DMS79 (cell line): ENCODE measurements around the gene STAT5A.
A peak's percentile ranks its signal among the peaks of the same experiment; 100 is the strongest.
"Not testable (repeated sequence)": the region's sequence is repeated elsewhere in the genome, so short reads cannot be mapped to it uniquely, and the experiment has no call there.

ENCODE experiments used
- DNase-seq: peaks from one replicate; lab custom pipeline; 2025; lab: John Stamatoyannopoulos, UW

STAT5A gene

GRCh38 chr17:42308446-42308845 is 20.1 kb downstream of the STAT5A start:
- DNase-seq = no peak

GRCh38 chr17:42309142-42309541 is 20.8 kb downstream of the STAT5A start:
- no peak for DNase-seq

- no peak for DNase-seq
Observed at GRCh38 chr17:42309986-42310786, 21.9 kb downstream of the STAT5A start.

- DNase-seq = no peak
Observed at GRCh38 chr17:42310787-42311215, 22.5 kb downstream of the STAT5A start.

GRCh38 chr17:42311240-42312034 is 23.1 kb downstream of the STAT5A start:
- DNase-seq = peak; percentile 27

GRCh38 chr17:42312035-42312284 is 23.7 kb downstream of the STAT5A start:
- no peak for DNase-seq

- peak; percentile 84 for DNase-seq
Observed at GRCh38 chr17:42312285-42313130, 24.2 kb downstream of the STAT5A start.

- DNase-seq = no peak
Observed at GRCh38 chr17:42313389-42313772, 25.1 kb downstream of the STAT5A start.

- no peak for DNase-seq
Observed at GRCh38 chr17:42313773-42314566, 25.7 kb downstream of the STAT5A start.

- DNase-seq = no peak
Observed at GRCh38 chr17:42315402-42316156, 27.3 kb downstream of the STAT5A start.

GRCh38 chr17:42316755-42317154 is 28.5 kb downstream of the STAT5A start:
- no peak for DNase-seq

GRCh38 chr17:42317266-42317845 is 29.1 kb downstream of the STAT5A start:
- DNase-seq = no peak

- not testable (repeated sequence) for DNase-seq
Observed at GRCh38 chr17:42317967-42318366, 29.7 kb downstream of the STAT5A start.

- no peak for DNase-seq
Observed at GRCh38 chr17:42321555-42321954, 33.3 kb downstream of the STAT5A start.

- peak; percentile 66 for DNase-seq
Observed at GRCh38 chr17:42322382-42323267, 34.3 kb downstream of the STAT5A start.

- DNase-seq = no peak
Observed at GRCh38 chr17:42323268-42323773, 35.0 kb downstream of the STAT5A start.

GRCh38 chr17:42325026-42325425 is 36.7 kb downstream of the STAT5A start:
- no peak for DNase-seq

- DNase-seq = no peak
Observed at GRCh38 chr17:42329025-42329976, 41.0 kb downstream of the STAT5A start.
